ENCODE data around the gene QSOX2.

GRCh38 chr9:136205707-136205992, 40.0 kb downstream of the QSOX2 start:
- TF ChIP-seq CTCF (IDR thresholded peaks at IDR 0.05; ENCODE audit: low read length) (no peak), EZH2 (optimal IDR thresholded peaks at IDR 0.05; ENCODE audit: low read depth, low read length) (no peak)
